GM12892 (cell line): ENCODE data around the gene CEMIP.

ENCODE experiments used
- DNase-seq: peaks from one replicate; pipeline ENCODE4 v3.0.0; 2011; ENCODE audit not compliant: insufficient read length
- FAIRE-seq: peaks from 2 replicates; lab custom pipeline; 2011; peaks lifted over from hg19 to GRCh38; lab: Jason Lieb, UNC
- POLR2A ChIP-seq: IDR thresholded peaks from 2 replicates; pipeline ENCODE4 v1.6.1; 2011; ENCODE audit warnings: low read depth, low read length, control low read depth
- POLR2AphosphoS5 ChIP-seq: IDR thresholded peaks from 2 replicates; pipeline ENCODE4 v1.6.1; 2011; ENCODE audit warnings: low read depth, low read length, control low read depth
- TAF1 ChIP-seq: IDR thresholded peaks from 2 replicates; pipeline ENCODE4 v1.6.1; 2011; ENCODE audit warnings: low read depth, mild to moderate bottlenecking, control low read depth, low read length, borderline replicate concordance

CEMIP gene

DNA sequence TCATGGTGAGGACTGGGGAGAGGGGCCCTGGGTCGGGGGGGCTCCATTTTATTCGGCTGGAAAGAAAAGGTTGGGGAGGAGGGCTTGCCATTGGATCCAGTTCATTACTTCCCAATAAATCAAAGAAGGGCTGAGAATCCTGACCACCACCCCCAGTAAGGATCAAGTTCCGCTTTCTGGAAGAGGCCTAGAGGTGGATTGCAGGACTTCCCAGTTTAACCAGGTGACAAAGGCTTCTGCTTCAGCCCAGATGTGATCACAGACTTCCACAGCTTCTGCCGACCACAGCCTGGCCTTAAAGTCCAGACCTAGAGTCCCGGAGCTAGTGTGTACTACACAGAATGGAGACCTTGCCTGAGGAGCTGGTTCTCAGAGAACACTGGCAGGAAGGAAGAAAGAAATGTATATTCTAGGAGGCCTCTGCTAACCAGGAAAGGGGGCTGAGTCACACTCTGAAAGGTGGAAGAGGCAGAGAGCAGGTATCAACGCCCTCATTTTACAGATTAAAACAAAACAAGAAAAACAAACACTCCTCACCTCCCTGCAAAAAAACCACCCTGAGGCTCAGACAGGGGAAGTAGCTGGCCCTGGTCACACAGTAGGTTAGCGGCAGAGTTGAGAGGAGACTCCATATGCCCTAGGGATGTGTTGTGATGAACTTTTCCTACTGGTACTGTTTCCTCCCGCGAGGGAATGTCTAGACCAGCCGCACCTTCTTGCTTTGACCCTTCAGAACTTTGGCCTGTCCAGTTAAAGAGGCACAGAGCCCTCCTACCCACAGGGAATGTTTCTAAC lies 1.1 kb upstream of the CEMIP start:
- TF ChIP-seq TAF1 (no peak), POLR2AphosphoS5 (no peak), POLR2A (no peak)
- no peak for DNase-seq
- FAIRE-seq = no peak

DNA sequence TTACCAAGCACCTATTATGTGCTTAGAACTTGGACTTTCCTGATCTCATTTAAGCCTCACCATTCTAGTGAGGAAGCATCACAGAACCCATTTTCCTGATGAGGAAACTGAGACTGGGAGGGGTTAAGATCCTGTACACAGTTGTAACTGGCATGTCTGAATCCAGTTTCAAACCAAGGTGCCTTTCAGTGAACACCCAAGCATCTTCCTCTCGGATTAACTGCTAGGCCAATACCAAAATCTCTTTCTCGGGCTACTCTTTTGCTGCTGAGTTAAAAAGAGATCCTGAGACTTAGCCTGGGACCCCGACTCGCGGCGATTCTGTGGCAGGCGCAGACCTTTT lies 578 bp upstream of the CEMIP start:
- TF ChIP-seq POLR2AphosphoS5 (no peak), TAF1 (no peak), POLR2A (no peak)
- DNase-seq (no peak), FAIRE-seq (no peak)

DNA sequence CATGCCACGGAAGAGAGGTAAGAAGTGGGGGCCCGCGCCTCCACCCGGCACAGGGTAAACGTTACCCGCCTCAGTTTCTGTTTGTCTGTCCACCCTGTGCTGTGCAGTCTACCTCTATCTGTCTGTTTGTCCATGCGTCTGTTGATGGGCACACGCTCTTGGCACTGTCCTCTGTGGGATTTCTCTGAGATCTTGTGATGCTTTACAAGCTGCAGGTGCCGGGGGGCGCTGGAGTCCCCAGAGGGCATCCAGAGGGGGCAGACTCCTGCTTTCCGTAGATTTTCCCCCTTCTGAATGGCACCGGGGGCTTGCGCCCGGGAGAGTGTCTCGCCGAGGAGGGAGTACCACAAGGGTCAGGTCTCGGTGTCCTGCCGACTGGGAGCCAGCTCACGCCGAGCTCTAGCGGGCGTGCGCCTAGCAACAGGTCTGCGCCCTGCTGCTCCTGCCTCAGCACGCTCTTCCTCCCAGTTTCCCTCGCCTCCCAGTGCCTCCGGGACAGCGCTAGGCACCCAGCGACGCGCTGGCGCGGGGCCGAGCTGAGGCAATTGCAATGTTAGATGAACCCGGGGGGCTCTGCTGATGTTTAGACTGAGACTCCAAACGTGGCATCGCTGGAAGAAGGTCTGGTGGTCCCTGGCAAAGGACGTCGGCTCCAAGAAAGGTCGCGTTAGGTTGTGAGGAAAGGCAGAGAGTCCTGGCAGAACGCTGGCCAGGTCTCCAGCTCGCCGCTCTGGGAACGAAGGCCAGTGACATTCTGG lies 667 bp downstream of the CEMIP start:
- DNase-seq = no peak
- TF ChIP-seq POLR2AphosphoS5 = no peak
- no peak for TF ChIP-seq TAF1
- no peak for TF ChIP-seq POLR2A
- no peak for FAIRE-seq

DNA sequence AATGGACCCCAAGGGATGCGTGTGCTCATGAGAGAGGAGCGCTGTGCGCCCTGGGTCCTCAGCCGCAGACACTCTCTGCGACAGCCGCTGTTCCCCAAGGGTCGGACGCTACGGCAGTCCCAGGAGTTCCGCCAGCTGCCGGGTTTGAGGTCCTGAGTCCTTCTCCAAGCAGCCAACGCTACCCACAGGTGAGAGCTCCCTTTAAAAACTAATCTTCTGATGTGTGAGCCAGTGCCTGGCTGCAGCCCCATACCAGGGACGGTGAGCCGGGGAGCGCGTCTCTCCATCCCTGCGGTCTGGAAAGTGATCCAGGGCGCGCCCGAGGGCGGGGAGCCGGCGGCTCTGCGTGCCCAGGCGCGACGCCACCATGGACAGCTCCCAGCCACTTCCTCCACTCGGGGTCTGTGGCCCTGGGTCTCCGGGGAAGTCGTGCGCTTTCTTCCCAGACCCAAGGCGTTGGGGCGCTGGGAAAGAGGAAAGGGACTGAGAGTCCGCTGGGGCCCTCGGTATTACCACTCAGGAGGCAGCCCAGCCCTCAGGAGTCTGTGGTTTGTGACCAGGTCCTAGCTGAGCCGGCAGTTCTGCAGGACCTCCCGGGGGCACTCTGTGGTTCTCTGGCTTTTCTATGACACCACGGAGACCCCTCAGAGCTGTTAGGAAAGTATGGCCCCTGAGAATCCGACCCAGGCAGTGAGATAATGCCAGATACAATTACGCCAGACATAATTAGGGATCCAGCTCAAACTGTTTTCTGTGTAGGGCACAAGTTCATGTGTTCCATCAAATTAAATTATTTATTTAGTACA lies 1.4 kb downstream of the CEMIP start:
- TF ChIP-seq TAF1 = no peak
- TF ChIP-seq POLR2A = no peak
- no peak for TF ChIP-seq POLR2AphosphoS5
- FAIRE-seq = no peak
- no peak for DNase-seq

DNA sequence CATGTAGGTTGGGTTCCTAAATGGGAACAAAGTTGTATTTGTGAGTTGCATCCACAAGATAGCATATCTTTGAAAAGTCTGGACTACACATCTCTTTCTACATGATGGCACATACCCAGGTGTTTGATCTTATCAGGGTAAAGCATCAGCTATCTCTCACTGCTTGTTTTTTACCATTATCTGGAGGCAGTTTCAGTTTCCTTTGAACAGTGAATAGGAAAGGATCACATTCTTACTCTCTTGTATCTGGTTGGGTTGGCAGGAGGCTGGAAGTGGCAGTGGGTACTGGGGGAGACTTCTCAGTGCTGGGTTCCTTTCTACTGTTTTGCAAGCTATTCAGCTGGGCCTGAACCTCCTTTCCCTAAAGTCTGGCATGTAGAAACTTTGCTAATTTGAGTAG lies 4.1 kb downstream of the CEMIP start:
- no peak for FAIRE-seq
- TF ChIP-seq POLR2AphosphoS5 (no peak), POLR2A (no peak), TAF1 (no peak)
- no peak for DNase-seq

DNA sequence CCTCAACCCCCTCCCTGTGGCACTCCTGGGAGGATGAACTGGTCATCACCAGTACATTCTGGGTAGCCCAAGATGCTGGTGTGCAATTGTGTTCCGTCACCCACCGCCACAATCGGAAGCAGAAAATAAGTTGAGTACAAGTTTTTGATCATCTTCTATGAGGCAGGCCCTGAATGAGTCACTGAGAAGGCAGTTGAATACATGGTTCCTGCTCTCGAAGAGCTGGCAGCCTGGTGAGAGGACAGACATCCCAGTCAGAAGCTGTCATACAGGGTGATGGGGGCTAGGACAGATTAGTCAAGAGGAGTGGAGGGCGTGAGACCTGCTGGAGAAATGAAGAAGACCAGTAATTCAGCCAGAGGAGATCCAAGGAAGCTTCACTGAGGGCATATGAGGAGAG lies 6.2 kb downstream of the CEMIP start:
- FAIRE-seq = no peak
- DNase-seq = no peak
- TF ChIP-seq POLR2A = no peak
- TF ChIP-seq TAF1 = no peak
- no peak for TF ChIP-seq POLR2AphosphoS5

DNA sequence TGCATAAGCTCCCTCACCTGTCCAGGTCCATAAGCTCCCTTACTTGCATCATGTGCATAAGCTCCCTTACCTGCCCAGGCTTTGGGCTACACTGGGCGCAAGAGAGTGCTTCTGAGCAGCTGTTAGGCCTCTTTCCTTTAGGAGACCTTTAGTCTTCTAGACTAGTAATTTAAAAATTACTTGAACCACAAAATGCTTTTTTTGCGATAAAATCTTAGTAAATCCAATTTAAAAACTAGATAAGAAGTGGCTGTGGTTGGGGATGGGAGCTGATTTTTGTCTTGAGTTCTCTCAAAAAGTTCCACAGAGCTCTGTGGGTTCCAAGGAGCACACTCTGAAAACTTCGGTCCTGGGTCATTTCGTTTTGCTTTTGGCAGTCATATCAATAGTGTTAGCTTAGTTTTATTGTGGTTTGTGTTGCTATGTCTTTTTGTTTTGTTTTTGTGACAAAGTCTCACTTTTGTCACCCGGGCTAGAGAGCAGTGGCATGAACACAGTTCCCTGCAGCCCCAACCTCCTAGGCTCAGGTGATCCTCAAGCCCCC lies 6.7 kb downstream of the CEMIP start:
- TF ChIP-seq POLR2A = no peak
- no peak for FAIRE-seq
- DNase-seq = no peak

DNA sequence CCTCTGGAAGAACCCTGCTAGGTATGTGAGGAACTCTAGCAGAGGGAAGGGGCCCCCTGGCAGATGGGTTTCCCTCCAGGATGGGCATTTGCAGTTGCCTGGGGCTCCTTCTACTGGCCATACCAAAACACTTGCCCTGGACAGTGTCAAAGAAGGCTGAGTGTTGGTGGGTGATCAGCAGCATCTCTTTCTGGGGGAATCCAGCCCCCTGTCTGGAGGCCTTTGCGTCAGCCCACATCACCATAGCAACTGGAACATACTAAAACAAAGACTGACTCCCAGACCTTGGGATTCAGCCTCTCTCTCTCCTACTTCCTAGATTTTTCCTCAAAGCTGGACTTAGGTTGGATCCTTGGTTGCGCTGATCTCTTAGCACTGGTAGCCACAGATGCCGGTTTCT lies 8.1 kb downstream of the CEMIP start:
- no peak for FAIRE-seq
- no peak for TF ChIP-seq POLR2A
- no peak for TF ChIP-seq POLR2AphosphoS5
- TF ChIP-seq TAF1 = no peak
- no peak for DNase-seq

DNA sequence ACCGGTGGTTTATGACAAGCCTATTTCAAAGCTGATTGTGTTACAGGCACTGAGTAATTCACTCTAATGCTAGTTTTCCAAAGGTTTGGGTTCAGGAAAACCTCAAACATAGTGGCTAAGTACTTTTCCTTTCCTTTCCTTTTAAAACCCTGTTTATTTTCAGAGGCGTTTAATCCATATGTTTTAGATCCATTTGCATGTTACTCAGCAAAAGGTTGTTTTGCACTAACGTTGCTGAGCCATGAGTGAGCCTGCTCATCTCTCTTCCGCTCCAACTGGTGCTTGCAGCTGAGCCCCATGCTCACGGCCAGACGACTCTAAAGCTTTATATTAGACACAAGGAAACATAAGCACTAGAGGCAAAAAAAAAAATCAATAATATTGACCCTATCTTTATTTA lies 9.4 kb downstream of the CEMIP start:
- DNase-seq (no peak), FAIRE-seq (no peak)
- TF ChIP-seq POLR2A (no peak), TAF1 (no peak), POLR2AphosphoS5 (no peak)

DNA sequence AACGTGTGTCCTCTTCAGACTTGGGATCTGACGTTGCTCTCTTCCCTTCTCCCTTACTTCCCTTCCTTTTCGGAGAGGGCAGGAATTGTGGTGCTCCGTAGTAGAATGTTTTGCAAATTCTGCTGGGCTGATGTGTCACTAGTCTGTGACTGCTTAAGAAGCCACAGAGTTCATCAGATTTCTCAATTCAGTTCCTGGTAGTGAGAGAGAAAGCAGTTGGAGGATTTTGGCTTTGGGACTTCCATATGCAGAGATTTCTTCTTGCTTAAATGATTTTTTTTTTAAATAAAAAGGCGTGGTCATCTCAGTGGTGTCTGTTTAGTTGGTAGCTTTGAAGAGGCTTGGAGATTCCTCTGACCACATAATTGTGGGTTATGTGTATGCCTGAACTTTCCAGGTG lies 10.1 kb downstream of the CEMIP start:
- DNase-seq (no peak), FAIRE-seq (no peak)
- TF ChIP-seq POLR2AphosphoS5 (no peak), POLR2A (no peak), TAF1 (no peak)

DNA sequence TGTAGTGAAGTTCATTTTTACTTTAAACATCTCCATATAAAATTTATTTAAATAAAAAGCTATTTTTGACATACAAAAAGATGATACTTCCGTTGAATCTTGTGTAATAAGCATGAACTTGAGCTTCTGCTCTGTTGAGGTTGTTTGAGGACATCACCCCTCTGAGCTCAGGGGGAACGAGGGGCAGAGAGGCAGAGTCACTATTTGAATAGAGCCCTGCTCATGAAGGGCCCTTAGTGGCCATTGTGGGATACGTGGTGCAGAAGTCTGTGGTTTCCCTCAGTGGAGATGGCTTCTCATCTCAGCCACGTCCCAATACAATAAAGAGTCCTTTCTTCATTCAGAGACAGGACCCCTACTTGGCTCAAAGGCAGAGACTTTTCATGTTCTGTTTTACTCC lies 10.6 kb downstream of the CEMIP start:
- no peak for DNase-seq
- no peak for TF ChIP-seq TAF1
- TF ChIP-seq POLR2A = no peak
- TF ChIP-seq POLR2AphosphoS5 = no peak
- no peak for FAIRE-seq

DNA sequence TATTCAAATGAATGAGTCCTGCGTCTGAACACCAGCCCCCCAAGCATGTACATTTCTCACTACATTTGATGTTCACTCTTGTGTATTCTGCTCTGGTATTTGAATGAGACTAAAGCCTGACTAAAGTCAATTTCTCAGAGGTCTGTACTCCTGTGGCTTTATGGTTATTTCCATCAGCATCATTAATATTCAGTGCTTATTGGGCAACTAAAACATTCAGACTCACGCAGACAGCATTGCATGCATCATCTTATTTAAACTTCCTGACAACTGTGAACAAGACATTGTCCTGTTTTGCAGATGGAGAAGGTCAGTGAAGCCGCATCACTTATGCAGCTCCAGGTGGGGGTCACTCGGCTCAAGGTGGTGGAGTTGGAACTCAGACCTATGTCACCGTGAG lies 11.1 kb downstream of the CEMIP start:
- TF ChIP-seq TAF1 (no peak), POLR2A (no peak), POLR2AphosphoS5 (no peak)
- no peak for FAIRE-seq
- no peak for DNase-seq

DNA sequence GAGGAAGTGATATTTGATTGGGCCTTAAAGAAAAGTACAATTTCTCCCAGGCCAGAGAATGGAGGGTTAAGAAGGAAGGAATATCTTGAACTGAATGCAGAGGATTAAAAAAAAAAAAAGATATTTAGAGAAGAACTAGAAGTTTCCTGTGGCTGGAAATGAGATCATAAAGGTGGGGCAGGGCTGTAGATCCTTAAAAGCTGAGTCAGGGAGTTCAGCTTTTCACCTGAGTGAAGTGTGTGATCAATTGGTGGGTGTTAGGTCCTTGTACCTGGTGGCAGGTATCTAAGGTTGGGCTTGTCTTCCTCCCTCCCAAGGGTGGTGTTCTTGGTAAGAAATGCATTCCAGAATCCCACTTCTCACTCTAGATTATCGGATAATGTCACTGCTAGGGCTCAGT lies 11.8 kb downstream of the CEMIP start:
- TF ChIP-seq TAF1 (no peak), POLR2A (no peak), POLR2AphosphoS5 (no peak)
- DNase-seq (no peak), FAIRE-seq (no peak)
